Esophagus muscularis mucosa (tissue), 3 donors: ENCODE measurements around the gene BMAL2.

Source experiments
- POLR2A ChIP-seq: fragments of 450-650 bp; IDR thresholded peaks from one replicate; pipeline ENCODE4 v1.6.1; 2017; ENCODE audit warnings: antibody characterized with exemption, moderate library complexity, mild to moderate bottlenecking, low read depth
- POLR2AphosphoS5 ChIP-seq, 2 donors: sonication (generic); formaldehyde crosslinking; IDR thresholded peaks; one replicate each; pipeline ENCODE4 v1.6.1; 2017; ENCODE audit warnings: antibody characterized with exemption in 2 of 2
- TF ChIP-seq, protein P1 (sequence below), 3 experiments: fragments of 200-600 bp in 2 of 3; fragments of 450-650 bp in 1 of 3; sonication (generic) in 2 of 3; IDR thresholded peaks; one replicate each; pipeline ENCODE4 v1.5.1; 2017 to 2019; ENCODE audit warnings: antibody characterized with exemption in 3 of 3, mild to moderate bottlenecking in 2 of 3, moderate library complexity in 1 of 3

DNA sequence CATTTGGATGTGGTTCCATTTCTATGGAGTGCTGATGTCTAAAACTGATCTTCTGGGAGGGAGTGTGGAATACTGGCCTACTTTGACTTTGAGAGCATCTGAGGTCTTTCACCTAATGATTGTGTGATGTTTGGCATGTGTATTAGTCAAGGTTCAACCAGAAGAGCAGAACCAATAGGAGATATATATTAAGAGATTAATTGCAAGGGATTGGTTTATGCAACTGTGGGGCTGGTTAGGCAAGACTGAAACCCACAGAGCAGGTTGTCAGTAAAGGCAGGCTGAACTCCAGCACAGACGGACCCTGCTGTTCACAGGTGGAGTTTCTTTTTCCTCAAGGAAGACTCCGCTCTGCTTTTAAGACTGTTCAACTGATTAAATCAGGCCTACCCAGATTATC, 11.6 kb downstream of the BMAL2 start:
- TF ChIP-seq, protein P1, sequence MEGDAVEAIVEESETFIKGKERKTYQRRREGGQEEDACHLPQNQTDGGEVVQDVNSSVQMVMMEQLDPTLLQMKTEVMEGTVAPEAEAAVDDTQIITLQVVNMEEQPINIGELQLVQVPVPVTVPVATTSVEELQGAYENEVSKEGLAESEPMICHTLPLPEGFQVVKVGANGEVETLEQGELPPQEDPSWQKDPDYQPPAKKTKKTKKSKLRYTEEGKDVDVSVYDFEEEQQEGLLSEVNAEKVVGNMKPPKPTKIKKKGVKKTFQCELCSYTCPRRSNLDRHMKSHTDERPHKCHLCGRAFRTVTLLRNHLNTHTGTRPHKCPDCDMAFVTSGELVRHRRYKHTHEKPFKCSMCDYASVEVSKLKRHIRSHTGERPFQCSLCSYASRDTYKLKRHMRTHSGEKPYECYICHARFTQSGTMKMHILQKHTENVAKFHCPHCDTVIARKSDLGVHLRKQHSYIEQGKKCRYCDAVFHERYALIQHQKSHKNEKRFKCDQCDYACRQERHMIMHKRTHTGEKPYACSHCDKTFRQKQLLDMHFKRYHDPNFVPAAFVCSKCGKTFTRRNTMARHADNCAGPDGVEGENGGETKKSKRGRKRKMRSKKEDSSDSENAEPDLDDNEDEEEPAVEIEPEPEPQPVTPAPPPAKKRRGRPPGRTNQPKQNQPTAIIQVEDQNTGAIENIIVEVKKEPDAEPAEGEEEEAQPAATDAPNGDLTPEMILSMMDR (IDR thresholded peaks at IDR 0.05) = no peak
- TF ChIP-seq POLR2A (no peak), POLR2AphosphoS5 (IDR thresholded peaks at IDR 0.05) (no peak)
